Ovary (tissue), 9 donors: Measurements from ENCODE around the gene KRAS. TPM values are rescaled to one million over a fixed set of nuclear protein-coding genes. Genes with fewer than 3 reads are reported as not detected.

Experiments used
- DNase-seq, 5 donors: peaks; one replicate each; pipeline ENCODE4 v3.0.0-alpha.2; 2019 to 2020
- H3K27ac ChIP-seq, 2 donors: fragments of 200-600 bp; one replicate each; pipeline versions ENCODE4 v1.5.1 to v1.8.0; 2019 to 2022
- H3K27me3 ChIP-seq: fragments of 200-600 bp; one replicate; pipeline ENCODE4 v1.8.0; 2022
- H3K36me3 ChIP-seq: fragments of 200-600 bp; sonication (generic); one replicate; pipeline ENCODE4 v1.5.1; 2019
- H3K4me1 ChIP-seq: one replicate; pipeline ENCODE4 v1.8.1; 2013; ENCODE audit warnings: mild to moderate bottlenecking, moderate library complexity; ENCODE audit not compliant: insufficient read depth
- H3K4me3 ChIP-seq: fragments of 200-600 bp; sonication (generic); one replicate; pipeline ENCODE4 v1.5.1; 2017
- H3K9me3 ChIP-seq, 2 donors: fragments of 200-600 bp in 1 of 2; sonication (generic) in 1 of 2; one replicate each; pipeline versions ENCODE4 v1.5.1 to v1.8.1; 2013 to 2019; ENCODE audit warnings: mild to moderate bottlenecking in 1 of 2, moderate library complexity in 1 of 2
- EP300 ChIP-seq: sonication (generic); formaldehyde crosslinking; IDR thresholded peaks from one replicate; pipeline ENCODE4 v1.6.1; 2017; ENCODE audit warnings: antibody characterized with exemption
- POLR2A ChIP-seq: fragments of 450-650 bp; IDR thresholded peaks from one replicate; pipeline ENCODE4 v1.6.1; 2017; ENCODE audit warnings: antibody characterized with exemption, mild to moderate bottlenecking, moderate library complexity
- WGBS, 3 donors: extraction: QIAGEN DNeasy Blood & Tissue Kit in 1 of 3; methylation state at CpG; one replicate each; pipeline versions ENCODE4 v1.1.5 to v1.1.7; 2013 to 2017; 5-methylcytosine and 5-hydroxymethylcytosine counted together
- intact Hi-C, 4 donors: fragments of 100-400 bp; cut with DNase I; formaldehyde crosslinking; loops; one replicate each; pipeline versions ENCODE4 v1.11.0 to v1.15.1; 2022 to 2023
- polyA plus RNA-seq, 2 donors: library from polyadenylated mRNA; stranded (reverse); fragments of 200-250 nt in 1 of 2; fragments of 350-450 nt in 1 of 2; fragmentation: Illumina TruSeq in 1 of 2; extraction: RNeasy Lipid Tissue Mini Kit (QIAGEN cat#74804) in 1 of 2; gene quantifications; one replicate each; pipeline ENCODE4 v1.2.3, GENCODE V29; 2013 to 2014
- total RNA-seq, 7 donors: library from RNA; depleted of rRNA in 2 of 7; stranded (reverse); fragments of >200 nt in 2 of 7; fragmentation: NEBNext Ultra II Directional in 3 of 7; extraction: Animal tissue kit (Norgen Biotek cat#: 25700) in 3 of 7; gene quantifications; one replicate each; pipeline versions ENCODE4 v1.1.0 to v1.2.4, GENCODE V29; 2016 to 2023
- TF ChIP-seq, protein P1 (sequence below), 3 donors: fragments of 450-650 bp in 2 of 3; fragments of 200-600 bp in 1 of 3; IDR thresholded peaks; one replicate each; pipeline versions ENCODE4 v1.5.1 to v1.8.0; 2016 to 2022; ENCODE audit warnings: antibody characterized with exemption in 3 of 3, mild to moderate bottlenecking in 1 of 3
- donor health status: DM: no; HTN: no; CAD: no; lungs with moderate emphysema.
- donor health status: DM: no; HTN: no; CAD: no.
- donor health status: Bipolar disorder and iron deficiency.
- donor health status: DM: yes; HTN: yes; CAD: no.
- donor health status: DM: no; HTN: no; CAD: no.
- donor health status: DM: yes; HTN: yes; CAD: no.

Gene KRAS
- total and polyA plus RNA-seq, 9 donors = 5.6 to 28.2 (median 15.4) TPM

GRCh38 chr12:25254271-25254880 lies 3.6 kb upstream of the KRAS start:
- Histone ChIP-seq H3K27me3 (no peaks in the 10 kb centered on the region), H3K27ac (no peak overlapping the region), H3K36me3 (no peaks in the 10 kb centered on the region), H3K4me3 (no peak overlapping the region), H3K4me1 (peaks cover 2% of the 10 kb centered on the region), H3K9me3 (no peaks in the 10 kb centered on the region)
- 85 to 93% (median 92%) methylated on average over 4 of the region's 4 CpGs for WGBS, 3 donors
- no peak for DNase-seq
- TF ChIP-seq POLR2A (no peak), EP300 (no peak)
- TF ChIP-seq, protein P1, sequence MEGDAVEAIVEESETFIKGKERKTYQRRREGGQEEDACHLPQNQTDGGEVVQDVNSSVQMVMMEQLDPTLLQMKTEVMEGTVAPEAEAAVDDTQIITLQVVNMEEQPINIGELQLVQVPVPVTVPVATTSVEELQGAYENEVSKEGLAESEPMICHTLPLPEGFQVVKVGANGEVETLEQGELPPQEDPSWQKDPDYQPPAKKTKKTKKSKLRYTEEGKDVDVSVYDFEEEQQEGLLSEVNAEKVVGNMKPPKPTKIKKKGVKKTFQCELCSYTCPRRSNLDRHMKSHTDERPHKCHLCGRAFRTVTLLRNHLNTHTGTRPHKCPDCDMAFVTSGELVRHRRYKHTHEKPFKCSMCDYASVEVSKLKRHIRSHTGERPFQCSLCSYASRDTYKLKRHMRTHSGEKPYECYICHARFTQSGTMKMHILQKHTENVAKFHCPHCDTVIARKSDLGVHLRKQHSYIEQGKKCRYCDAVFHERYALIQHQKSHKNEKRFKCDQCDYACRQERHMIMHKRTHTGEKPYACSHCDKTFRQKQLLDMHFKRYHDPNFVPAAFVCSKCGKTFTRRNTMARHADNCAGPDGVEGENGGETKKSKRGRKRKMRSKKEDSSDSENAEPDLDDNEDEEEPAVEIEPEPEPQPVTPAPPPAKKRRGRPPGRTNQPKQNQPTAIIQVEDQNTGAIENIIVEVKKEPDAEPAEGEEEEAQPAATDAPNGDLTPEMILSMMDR (IDR thresholded peaks at IDR 0.05) = no peak
- intact Hi-C loops = loop anchor here in 1 of 4 donors (5.0 kb wide), 1 partner anchor 52 kb away; no protein-coding TSS in a partner anchor

GRCh38 chr12:25253371-25254068 lies 2.8 kb upstream of the KRAS start:
- no peak overlapping the region for H3K4me3 ChIP-seq
- 67 to 71% (median 68%) methylated on average over 5 of the region's 5 CpGs for WGBS, 3 donors
- no peak overlapping the region for H3K27ac ChIP-seq
- no peaks in the 10 kb centered on the region for H3K36me3 ChIP-seq
- DNase-seq = no peak
- intact Hi-C loops = loop anchor here in 1 of 4 donors (5.0 kb wide), 1 partner anchor 51 kb away; no protein-coding TSS in a partner anchor
- peaks cover 2% of the 10 kb centered on the region for H3K4me1 ChIP-seq
- no peaks in the 10 kb centered on the region for H3K9me3 ChIP-seq
- H3K27me3 ChIP-seq = no peaks in the 10 kb centered on the region
- TF ChIP-seq EP300 (no peak), POLR2A (no peak)
- TF ChIP-seq, protein P1 (IDR thresholded peaks at IDR 0.05) = no peak

- intact Hi-C loops = loop anchor here in 1 of 4 donors (5.0 kb wide), 1 partner anchor 51 kb away; no protein-coding TSS in a partner anchor
- no peaks in the 10 kb centered on the region for H3K27me3 ChIP-seq
- no peaks in the 10 kb centered on the region for H3K36me3 ChIP-seq
- H3K27ac ChIP-seq = no peak overlapping the region
- no peak for TF ChIP-seq EP300
- TF ChIP-seq POLR2A = no peak
- TF ChIP-seq, protein P1 (IDR thresholded peaks at IDR 0.05) = no peak
- no peak overlapping the region for H3K4me3 ChIP-seq
- no peak for DNase-seq
- 78 to 87% (median 87%) methylated on average over 3 of the region's 3 CpGs for WGBS, 3 donors
- no peaks in the 10 kb centered on the region for H3K9me3 ChIP-seq
- peaks cover 2% of the 10 kb centered on the region for H3K4me1 ChIP-seq
Observed at GRCh38 chr12:25252946-25253345, 2.2 kb upstream of the KRAS start.

DNA sequence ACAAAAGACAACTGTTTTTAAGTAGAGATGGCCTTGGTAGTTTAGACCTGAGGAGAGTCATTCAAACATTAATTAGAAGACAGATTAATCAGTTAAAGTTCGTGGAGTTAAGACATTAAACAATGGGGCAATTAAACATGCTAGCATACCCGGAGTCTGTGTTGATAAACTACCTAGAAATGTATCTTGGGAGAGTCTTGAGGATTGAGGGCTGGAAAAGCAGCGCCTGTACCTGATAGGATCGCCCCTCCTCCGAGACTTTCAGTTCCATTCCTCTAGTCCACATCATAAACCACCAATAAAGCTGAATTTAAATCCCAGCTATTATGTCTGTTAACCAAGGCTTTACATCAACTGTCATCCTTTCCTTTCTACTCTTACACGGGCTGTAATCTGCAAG lies 1.0 kb upstream of the KRAS start:
- Histone ChIP-seq H3K9me3 (no peaks in the 10 kb centered on the region), H3K4me3 (peak overlapping the region; percentile 99), H3K36me3 (no peaks in the 10 kb centered on the region), H3K27ac (peak overlapping the region; percentile 64 to 84), H3K4me1 (peaks cover 2% of the 10 kb centered on the region), H3K27me3 (no peaks in the 10 kb centered on the region)
- intact Hi-C loops = loop anchor here in 1 of 4 donors (5.0 kb wide), 1 partner anchor 49 kb away; no protein-coding TSS in a partner anchor
- DNase-seq = no peak
- TF ChIP-seq, protein P1 (IDR thresholded peaks at IDR 0.05) = no peak
- WGBS, 3 donors = 53 to 56% (median 55%) methylated on average over 6 of the region's 6 CpGs
